Activated CD8-positive, alpha-beta memory T cell treated with anti-CD3 and anti-CD28 coated beads, Interleukin-2, amount 50 U/mL, for 24 hours (primary cell): ENCODE measurements around the gene CHMP5.

Experiments used
- DNase-seq: peaks from one replicate; pipeline ENCODE4 v3.0.0-alpha.2; 2020; ENCODE audit errors: extremely low read depth

The CHMP5 gene

GRCh38 chr9:33318225-33318624 lies 53.4 kb downstream of the CHMP5 start:
- no peak for DNase-seq

- no peak for DNase-seq
Measured at GRCh38 chr9:33318781-33319180, 53.9 kb downstream of the CHMP5 start.

- DNase-seq, result no peak
Measured at GRCh38 chr9:33320230-33320567, 55.4 kb downstream of the CHMP5 start.

- DNase-seq, result no peak
Measured at GRCh38 chr9:33320568-33321261, 55.9 kb downstream of the CHMP5 start.

- DNase-seq, result no peak
Measured at GRCh38 chr9:33329117-33329563, 64.3 kb downstream of the CHMP5 start.

GRCh38 chr9:33329979-33330378 lies 65.1 kb downstream of the CHMP5 start:
- DNase-seq, result no peak

- DNase-seq, result no peak
Measured at GRCh38 chr9:33331377-33331891, 66.6 kb downstream of the CHMP5 start.
